H1 (cell line): ENCODE measurements around the gene FAM234A. TPM values are rescaled to one million over a fixed set of nuclear protein-coding genes. Genes with fewer than 3 reads are reported as not detected.

Experiments used
- ASH2L ChIP-seq: fragments of 200-600, 300-600 bp; sonication (generic); IDR thresholded peaks from one replicate; pipeline ENCODE4 v1.7.1; 2017; ENCODE audit warnings: low read length
- BRCA1 ChIP-seq: IDR thresholded peaks from 2 replicates; pipeline ENCODE4 v1.6.1; 2012; ENCODE audit warnings: low read depth, low read length, improper control_type of control experiment
- CBX5 ChIP-seq: fragments of 300-800, 300-1000 bp; sonication (generic); IDR thresholded peaks from 2 replicates; pipeline ENCODE4 v1.7.1; 2016; ENCODE audit warnings: antibody characterized with exemption, low read length, low read depth
- EGR1 ChIP-seq: IDR thresholded peaks from 2 replicates; pipeline ENCODE4 v1.6.1; 2011; ENCODE audit warnings: low read depth, low read length, borderline replicate concordance
- FOSL1 ChIP-seq: IDR thresholded peaks from 2 replicates; pipeline ENCODE4 v1.6.1; 2011; ENCODE audit warnings: mild to moderate bottlenecking, low read depth, low read length, moderate library complexity; ENCODE audit not compliant: insufficient read depth
- MAFK ChIP-seq: IDR thresholded peaks from 2 replicates; pipeline ENCODE4 v1.6.1; 2012; ENCODE audit warnings: low read depth, mild to moderate bottlenecking, improper control_type of control experiment, low read length
- PHF8 ChIP-seq: fragments of 200-600 bp; sonication (generic); conservative IDR thresholded peaks from 2 replicates; pipeline ENCODE4 v1.7.1; 2012; ENCODE audit warnings: low read depth, mild to moderate bottlenecking, inconsistent platforms, low read length, moderate library complexity
- RXRA ChIP-seq: IDR thresholded peaks from 2 replicates; pipeline ENCODE4 v1.6.1; 2011; ENCODE audit warnings: low read depth, mild to moderate bottlenecking, low read length, moderate library complexity; ENCODE audit not compliant: insufficient read depth
- SP4 ChIP-seq: IDR thresholded peaks from 2 replicates; pipeline ENCODE4 v1.6.1; 2012; ENCODE audit warnings: low read length, inconsistent platforms
- SRF ChIP-seq: IDR thresholded peaks from 2 replicates; pipeline ENCODE4 v1.6.1; 2011; ENCODE audit warnings: mild to moderate bottlenecking, low read depth, low read length, moderate library complexity
- TEAD4 ChIP-seq: IDR thresholded peaks from 2 replicates; pipeline ENCODE4 v1.6.1; 2012; ENCODE audit warnings: low read depth, low read length, inconsistent platforms, mixed read lengths
- YY1 ChIP-seq: IDR thresholded peaks from 2 replicates; pipeline ENCODE4 v1.6.1; 2011; ENCODE audit warnings: low read depth, mild to moderate bottlenecking, low read length
- polyA plus RNA-seq, 7 experiments: library from polyadenylated mRNA; depleted of rRNA in 3 of 7; stranded (reverse) in 5 of 7; unstranded in 2 of 7; fragments of >200 nt in 5 of 7; fragments of 200-250 nt in 2 of 7; gene quantifications; 1 replicate in 5 of 7; 2 replicates in 1 of 7; 4 replicates in 1 of 7; pipeline versions ENCODE4 v1.2.1 to v1.2.3, GENCODE V29; 2011 to 2013; ENCODE audit warnings: missing spikeins in 2 of 7, mixed read lengths in 2 of 7
- total RNA-seq: library from RNA; stranded (reverse); fragmentation: NEBNext Ultra II Directional; extraction: Animal tissue kit (Norgen Biotek cat#: 25700); gene quantifications from 2 replicates; pipeline ENCODE4 v1.2.1, GENCODE V29; 2021
- TF ChIP-seq, protein P1 (sequence below): fragments of 300-600 bp; sonication (generic); IDR thresholded peaks from 2 replicates; pipeline ENCODE4 v1.7.1; 2012; ENCODE audit warnings: low read length, moderate library complexity, mild to moderate bottlenecking, inconsistent platforms; ENCODE audit not compliant: insufficient replicate concordance

FAM234A gene
- total and polyA plus RNA-seq, 2 of the 8 experiments (the other 6 are each of a cell fraction or from before 2014, with no cell fraction given), result 80.6 to 104 TPM

DNA sequence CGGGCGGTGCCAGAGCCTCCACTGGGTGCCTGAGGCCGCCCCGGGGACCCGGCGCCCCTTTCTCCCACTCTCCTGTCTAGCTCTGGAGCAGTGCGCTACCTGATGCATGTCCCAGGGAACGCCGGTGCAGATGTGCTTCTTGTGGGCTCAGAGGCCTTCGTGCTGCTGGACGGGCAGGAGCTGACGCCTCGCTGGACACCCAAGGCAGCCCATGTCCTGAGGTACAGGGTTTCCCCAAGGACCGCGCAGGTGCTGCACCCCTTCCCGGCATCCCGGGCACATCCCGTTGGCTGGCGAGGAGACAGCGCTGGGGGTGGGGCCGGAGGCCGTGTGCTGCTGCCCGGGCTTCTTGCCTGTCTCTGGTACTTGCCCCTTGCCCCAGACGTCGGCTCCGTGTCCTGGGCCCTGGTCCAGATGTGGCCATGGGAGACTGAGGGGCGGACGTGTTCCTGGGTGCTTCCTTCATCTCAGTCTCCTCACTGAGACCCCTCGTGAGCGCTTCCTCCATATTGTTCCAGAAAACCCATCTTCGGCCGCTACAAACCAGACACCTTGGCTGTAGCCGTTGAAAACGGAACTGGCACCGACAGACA lies 28.7 kb downstream of the FAM234A start (continued):
- TF ChIP-seq, protein P1, sequence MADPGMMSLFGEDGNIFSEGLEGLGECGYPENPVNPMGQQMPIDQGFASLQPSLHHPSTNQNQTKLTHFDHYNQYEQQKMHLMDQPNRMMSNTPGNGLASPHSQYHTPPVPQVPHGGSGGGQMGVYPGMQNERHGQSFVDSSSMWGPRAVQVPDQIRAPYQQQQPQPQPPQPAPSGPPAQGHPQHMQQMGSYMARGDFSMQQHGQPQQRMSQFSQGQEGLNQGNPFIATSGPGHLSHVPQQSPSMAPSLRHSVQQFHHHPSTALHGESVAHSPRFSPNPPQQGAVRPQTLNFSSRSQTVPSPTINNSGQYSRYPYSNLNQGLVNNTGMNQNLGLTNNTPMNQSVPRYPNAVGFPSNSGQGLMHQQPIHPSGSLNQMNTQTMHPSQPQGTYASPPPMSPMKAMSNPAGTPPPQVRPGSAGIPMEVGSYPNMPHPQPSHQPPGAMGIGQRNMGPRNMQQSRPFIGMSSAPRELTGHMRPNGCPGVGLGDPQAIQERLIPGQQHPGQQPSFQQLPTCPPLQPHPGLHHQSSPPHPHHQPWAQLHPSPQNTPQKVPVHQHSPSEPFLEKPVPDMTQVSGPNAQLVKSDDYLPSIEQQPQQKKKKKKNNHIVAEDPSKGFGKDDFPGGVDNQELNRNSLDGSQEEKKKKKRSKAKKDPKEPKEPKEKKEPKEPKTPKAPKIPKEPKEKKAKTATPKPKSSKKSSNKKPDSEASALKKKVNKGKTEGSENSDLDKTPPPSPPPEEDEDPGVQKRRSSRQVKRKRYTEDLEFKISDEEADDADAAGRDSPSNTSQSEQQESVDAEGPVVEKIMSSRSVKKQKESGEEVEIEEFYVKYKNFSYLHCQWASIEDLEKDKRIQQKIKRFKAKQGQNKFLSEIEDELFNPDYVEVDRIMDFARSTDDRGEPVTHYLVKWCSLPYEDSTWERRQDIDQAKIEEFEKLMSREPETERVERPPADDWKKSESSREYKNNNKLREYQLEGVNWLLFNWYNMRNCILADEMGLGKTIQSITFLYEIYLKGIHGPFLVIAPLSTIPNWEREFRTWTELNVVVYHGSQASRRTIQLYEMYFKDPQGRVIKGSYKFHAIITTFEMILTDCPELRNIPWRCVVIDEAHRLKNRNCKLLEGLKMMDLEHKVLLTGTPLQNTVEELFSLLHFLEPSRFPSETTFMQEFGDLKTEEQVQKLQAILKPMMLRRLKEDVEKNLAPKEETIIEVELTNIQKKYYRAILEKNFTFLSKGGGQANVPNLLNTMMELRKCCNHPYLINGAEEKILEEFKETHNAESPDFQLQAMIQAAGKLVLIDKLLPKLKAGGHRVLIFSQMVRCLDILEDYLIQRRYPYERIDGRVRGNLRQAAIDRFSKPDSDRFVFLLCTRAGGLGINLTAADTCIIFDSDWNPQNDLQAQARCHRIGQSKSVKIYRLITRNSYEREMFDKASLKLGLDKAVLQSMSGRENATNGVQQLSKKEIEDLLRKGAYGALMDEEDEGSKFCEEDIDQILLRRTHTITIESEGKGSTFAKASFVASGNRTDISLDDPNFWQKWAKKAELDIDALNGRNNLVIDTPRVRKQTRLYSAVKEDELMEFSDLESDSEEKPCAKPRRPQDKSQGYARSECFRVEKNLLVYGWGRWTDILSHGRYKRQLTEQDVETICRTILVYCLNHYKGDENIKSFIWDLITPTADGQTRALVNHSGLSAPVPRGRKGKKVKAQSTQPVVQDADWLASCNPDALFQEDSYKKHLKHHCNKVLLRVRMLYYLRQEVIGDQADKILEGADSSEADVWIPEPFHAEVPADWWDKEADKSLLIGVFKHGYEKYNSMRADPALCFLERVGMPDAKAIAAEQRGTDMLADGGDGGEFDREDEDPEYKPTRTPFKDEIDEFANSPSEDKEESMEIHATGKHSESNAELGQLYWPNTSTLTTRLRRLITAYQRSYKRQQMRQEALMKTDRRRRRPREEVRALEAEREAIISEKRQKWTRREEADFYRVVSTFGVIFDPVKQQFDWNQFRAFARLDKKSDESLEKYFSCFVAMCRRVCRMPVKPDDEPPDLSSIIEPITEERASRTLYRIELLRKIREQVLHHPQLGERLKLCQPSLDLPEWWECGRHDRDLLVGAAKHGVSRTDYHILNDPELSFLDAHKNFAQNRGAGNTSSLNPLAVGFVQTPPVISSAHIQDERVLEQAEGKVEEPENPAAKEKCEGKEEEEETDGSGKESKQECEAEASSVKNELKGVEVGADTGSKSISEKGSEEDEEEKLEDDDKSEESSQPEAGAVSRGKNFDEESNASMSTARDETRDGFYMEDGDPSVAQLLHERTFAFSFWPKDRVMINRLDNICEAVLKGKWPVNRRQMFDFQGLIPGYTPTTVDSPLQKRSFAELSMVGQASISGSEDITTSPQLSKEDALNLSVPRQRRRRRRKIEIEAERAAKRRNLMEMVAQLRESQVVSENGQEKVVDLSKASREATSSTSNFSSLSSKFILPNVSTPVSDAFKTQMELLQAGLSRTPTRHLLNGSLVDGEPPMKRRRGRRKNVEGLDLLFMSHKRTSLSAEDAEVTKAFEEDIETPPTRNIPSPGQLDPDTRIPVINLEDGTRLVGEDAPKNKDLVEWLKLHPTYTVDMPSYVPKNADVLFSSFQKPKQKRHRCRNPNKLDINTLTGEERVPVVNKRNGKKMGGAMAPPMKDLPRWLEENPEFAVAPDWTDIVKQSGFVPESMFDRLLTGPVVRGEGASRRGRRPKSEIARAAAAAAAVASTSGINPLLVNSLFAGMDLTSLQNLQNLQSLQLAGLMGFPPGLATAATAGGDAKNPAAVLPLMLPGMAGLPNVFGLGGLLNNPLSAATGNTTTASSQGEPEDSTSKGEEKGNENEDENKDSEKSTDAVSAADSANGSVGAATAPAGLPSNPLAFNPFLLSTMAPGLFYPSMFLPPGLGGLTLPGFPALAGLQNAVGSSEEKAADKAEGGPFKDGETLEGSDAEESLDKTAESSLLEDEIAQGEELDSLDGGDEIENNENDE, result no peak
- no peak for TF ChIP-seq RXRA
- no peak for TF ChIP-seq CBX5
- TF ChIP-seq FOSL1, result no peak
- no peak for TF ChIP-seq TEAD4
- TF ChIP-seq SRF, result no peak
- no peak for TF ChIP-seq ASH2L
- TF ChIP-seq YY1, result no peak
- no peak for TF ChIP-seq BRCA1
- no peak for TF ChIP-seq MAFK
- no peak for TF ChIP-seq SP4
- TF ChIP-seq EGR1, result no peak
- TF ChIP-seq PHF8, result no peak
